ENCODE data around the gene SLC35B3.
"Not testable (repeated sequence)": the region's sequence is repeated elsewhere in the genome, so short reads cannot be mapped to it uniquely, and the experiment has no call there.

GRCh38 chr6:8426544-8426943 lies 8.8 kb downstream of the SLC35B3 start:
- not testable (repeated sequence) for TF ChIP-seq RCOR1 (IDR thresholded peaks at IDR 0.05; ENCODE audit: borderline replicate concordance in 1 of 2, low read depth in 2 of 2, low read length in 2 of 2); TRIM28 (IDR thresholded peaks at IDR 0.05); NEUROD1 (IDR thresholded peaks at IDR 0.05; ENCODE audit: borderline replicate concordance, low read depth, low read length, partially characterized antibody); BRCA1 (IDR thresholded peaks at IDR 0.05); BRCA1 (CRISPR knock-in tag; IDR thresholded peaks at IDR 0.05); POLR2B (IDR thresholded peaks at IDR 0.05; ENCODE audit: low read depth, partially characterized antibody); POLR2AphosphoS5 (IDR thresholded peaks at IDR 0.05; ENCODE audit: control insufficient read depth, insufficient read depth, low read depth, low read length); EP300 (IDR thresholded peaks at IDR 0.05; ENCODE audit: low read length)
- TF ChIP-seq, protein P1, sequence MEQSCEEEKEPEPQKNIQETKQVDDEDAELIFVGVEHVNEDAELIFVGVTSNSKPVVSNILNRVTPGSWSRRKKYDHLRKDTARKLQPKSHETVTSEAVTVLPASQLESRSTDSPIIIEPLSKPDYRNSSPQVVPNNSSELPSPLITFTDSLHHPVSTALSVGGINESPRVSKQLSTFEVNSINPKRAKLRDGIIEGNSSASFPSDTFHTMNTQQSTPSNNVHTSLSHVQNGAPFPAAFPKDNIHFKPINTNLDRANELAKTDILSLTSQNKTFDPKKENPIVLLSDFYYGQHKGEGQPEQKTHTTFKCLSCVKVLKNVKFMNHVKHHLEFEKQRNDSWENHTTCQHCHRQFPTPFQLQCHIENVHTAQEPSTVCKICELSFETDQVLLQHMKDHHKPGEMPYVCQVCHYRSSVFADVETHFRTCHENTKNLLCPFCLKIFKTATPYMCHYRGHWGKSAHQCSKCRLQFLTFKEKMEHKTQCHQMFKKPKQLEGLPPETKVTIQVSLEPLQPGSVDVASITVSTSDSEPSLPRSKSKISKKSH (CRISPR knock-in tag; IDR thresholded peaks at IDR 0.05), result not testable (repeated sequence)

Data from K562 (cell line).